Caco-2 (cell line): ENCODE results near the gene GOLPH3. TPM values are rescaled to one million over a fixed set of nuclear protein-coding genes. Genes with fewer than 3 reads are reported as not detected.

ENCODE experiments used
- BruUV-seq: library from RNA; stranded (reverse); fragments of 400-500 nt; replicated peaks from 2 replicates; lab custom pipeline; 2021; lab: Mats Ljungman, UMichigan
- CTCF ChIA-PET: fragments of 300-600 bp; sonication (Branson Sonifier 250); formaldehyde crosslinking; loops from one replicate; lab custom pipeline; 2022; ENCODE audit warnings: antibody characterized with exemption; lab: Charles Lee
- POLR2A ChIA-PET: fragments of 300-600 bp; sonication (Branson Sonifier 250); formaldehyde crosslinking; loops from one replicate; lab custom pipeline; 2022; ENCODE audit warnings: antibody characterized with exemption; lab: Charles Lee
- DNase-seq, 2 experiments: peaks; one replicate each; pipeline versions ENCODE4 v3.0.0 to v3.0.0-alpha.2; 2020 to 2022
- H3K27me3 ChIP-seq: replicated peaks from 2 replicates; pipeline ENCODE4 v1.6.0; 2011; ENCODE audit warnings: low read length; ENCODE audit not compliant: control insufficient read depth, insufficient read depth
- H3K36me3 ChIP-seq: 2 replicates; pipeline ENCODE4 v1.5.1; 2011; ENCODE audit warnings: low read length; ENCODE audit not compliant: control insufficient read depth, insufficient read depth
- H3K4me1 ChIP-seq: fragments of 250-450 bp; sonication (Bioruptor Pico); 2 replicates; pipeline ENCODE4 v1.5.1; 2020; ENCODE audit warnings: mild to moderate bottlenecking
- H3K4me3 ChIP-seq: 2 replicates; pipeline ENCODE4 v1.5.1; 2011; ENCODE audit warnings: low read depth, mild to moderate bottlenecking, control low read depth, low read length
- H3K9me3 ChIP-seq: fragments of 250-450 bp; sonication (Bioruptor Pico); 2 replicates; pipeline ENCODE4 v1.5.1; 2020; ENCODE audit warnings: mild to moderate bottlenecking, moderate library complexity
- H3K27ac Mint-ChIP-seq: one replicate; pipeline ENCODE4 v1.8.0; 2022; ENCODE audit warnings: mixed read lengths; ENCODE audit not compliant: unreplicated experiment
- H3K27me3 Mint-ChIP-seq: one replicate; pipeline ENCODE4 v1.8.0; 2022; ENCODE audit warnings: mixed read lengths; ENCODE audit not compliant: insufficient read depth, unreplicated experiment
- H3K36me3 Mint-ChIP-seq: one replicate; pipeline ENCODE4 v1.8.0; 2022; ENCODE audit warnings: mild to moderate bottlenecking, mixed read lengths; ENCODE audit not compliant: insufficient read depth, unreplicated experiment
- H3K4me1 Mint-ChIP-seq: one replicate; pipeline ENCODE4 v1.8.0; 2022; ENCODE audit warnings: low read depth, mixed read lengths; ENCODE audit not compliant: unreplicated experiment
- H3K4me3 Mint-ChIP-seq: one replicate; pipeline ENCODE4 v1.8.0; 2022; ENCODE audit warnings: mild to moderate bottlenecking, moderate library complexity, mixed read lengths; ENCODE audit not compliant: unreplicated experiment
- H3K9me3 Mint-ChIP-seq: one replicate; pipeline ENCODE4 v1.8.0; 2022; ENCODE audit warnings: mixed read lengths; ENCODE audit not compliant: unreplicated experiment
- CTCF ChIP-seq, 2 experiments: fragments of 200-600 bp in 1 of 2; IDR thresholded peaks; 1 replicate in 1 of 2; 2 replicates in 1 of 2; pipeline versions ENCODE4 v1.5.1 to v1.8.0; 2011 to 2022; ENCODE audit warnings: antibody characterized with exemption in 1 of 2, control low read depth in 1 of 2, inconsistent platforms in 1 of 2, low read depth in 1 of 2, low read length in 1 of 2, mild to moderate bottlenecking in 1 of 2, moderate library complexity in 1 of 2; ENCODE audit not compliant: insufficient read depth in 1 of 2, severe bottlenecking in 1 of 2, unreplicated experiment in 1 of 2
- intact Hi-C: fragments of 100-400 bp; cut with micrococcal nuclease; formaldehyde crosslinking; loops from one replicate; pipeline ENCODE4 v1.10.0; 2022; ENCODE audit not compliant: unreplicated experiment
- total RNA-seq: library from RNA; stranded (reverse); gene quantifications from 2 replicates; pipeline ENCODE4 v1.2.3, GENCODE V29; 2022

Gene GOLPH3
- total RNA-seq, 1 experiment from 2014 or later: 122 TPM

GRCh38 chr5:32116574-32117313 lies 57.4 kb downstream of the GOLPH3 start:
- no peak overlapping the region for H3K27ac Mint-ChIP-seq
- H3K36me3 ChIP-seq: no peaks in the 10 kb centered on the region; the same call in none of the 2 replicates
- POLR2A ChIA-PET: no interaction called here
- H3K4me3 Mint-ChIP-seq: no peak overlapping the region
- no peak for DNase-seq
- H3K4me1 Mint-ChIP-seq: peaks cover 9% of the 10 kb centered on the region
- H3K4me1 ChIP-seq: no peaks in the 10 kb centered on the region
- no peaks in the 10 kb centered on the region for H3K27me3 Mint-ChIP-seq
- CTCF ChIA-PET: no interaction called here
- no peak overlapping the region for H3K4me3 ChIP-seq
- no peaks in the 10 kb centered on the region for H3K9me3 ChIP-seq
- BruUV-seq: no TSS peak
- no peaks in the 10 kb centered on the region for H3K27me3 ChIP-seq
- no peaks in the 10 kb centered on the region for H3K9me3 Mint-ChIP-seq
- H3K36me3 Mint-ChIP-seq: peaks cover 84% of the 10 kb centered on the region
- intact Hi-C loops: no loop called here
- TF ChIP-seq CTCF (IDR thresholded peaks at IDR 0.05; ENCODE audit: insufficient read depth in 1 of 2, low read depth in 1 of 2, low read length in 1 of 2, severe bottlenecking in 1 of 2, unreplicated experiment in 1 of 2): no peak

GRCh38 chr5:32115985-32116384 lies 58.1 kb downstream of the GOLPH3 start:
- peaks cover 84% of the 10 kb centered on the region for H3K36me3 Mint-ChIP-seq

GRCh38 chr5:32110111-32110696 lies 63.9 kb downstream of the GOLPH3 start:
- H3K4me3 Mint-ChIP-seq: no peak overlapping the region

More at GRCh38 chr5:32115985-32116384, 58.1 kb downstream of the GOLPH3 start:
- CTCF ChIA-PET: no interaction called here
- H3K27me3 Mint-ChIP-seq: no peaks in the 10 kb centered on the region
- no TSS peak for BruUV-seq
- POLR2A ChIA-PET: no interaction called here
- H3K36me3 ChIP-seq: no peaks in the 10 kb centered on the region; the same call in none of the 2 replicates
- H3K9me3 Mint-ChIP-seq: no peaks in the 10 kb centered on the region
- intact Hi-C loops: no loop called here
- peaks cover 13% of the 10 kb centered on the region for H3K4me1 Mint-ChIP-seq
- no peaks in the 10 kb centered on the region for H3K9me3 ChIP-seq
- no peaks in the 10 kb centered on the region for H3K27me3 ChIP-seq
- DNase-seq: no peak
- H3K4me1 ChIP-seq: no peaks in the 10 kb centered on the region
- H3K27ac Mint-ChIP-seq: no peak overlapping the region
- H3K4me3 Mint-ChIP-seq: no peak overlapping the region
- TF ChIP-seq CTCF (IDR thresholded peaks at IDR 0.05; ENCODE audit: insufficient read depth in 1 of 2, low read depth in 1 of 2, low read length in 1 of 2, severe bottlenecking in 1 of 2, unreplicated experiment in 1 of 2): no peak
- no peak overlapping the region for H3K4me3 ChIP-seq

More at GRCh38 chr5:32110111-32110696, 63.9 kb downstream of the GOLPH3 start:
- H3K4me1 ChIP-seq: no peaks in the 10 kb centered on the region
- H3K9me3 ChIP-seq: no peaks in the 10 kb centered on the region
- ChIA-PET CTCF (interaction anchor here (0.5 kb wide), 1 partner anchor 30 kb away, joined by 5 read pairs; no protein-coding TSS in a partner anchor), POLR2A (no interaction called here)
- BruUV-seq: no TSS peak
- TF ChIP-seq CTCF (IDR thresholded peaks at IDR 0.05; ENCODE audit: insufficient read depth in 1 of 2, low read depth in 1 of 2, low read length in 1 of 2, severe bottlenecking in 1 of 2, unreplicated experiment in 1 of 2): no peak
- Mint-ChIP-seq H3K27me3 (no peaks in the 10 kb centered on the region), H3K27ac (no peak overlapping the region), H3K4me1 (peaks cover 7% of the 10 kb centered on the region), H3K36me3 (peaks cover 84% of the 10 kb centered on the region), H3K9me3 (no peaks in the 10 kb centered on the region)
- no peak for DNase-seq
- H3K4me3 ChIP-seq: no peak overlapping the region
- no peaks in the 10 kb centered on the region for H3K27me3 ChIP-seq
- H3K36me3 ChIP-seq: peaks cover 6% of the 10 kb centered on the region
- intact Hi-C loops: no loop called here
